ENCODE results near the gene ZNF853. TPM values are rescaled to one million over a fixed set of nuclear protein-coding genes. Genes with fewer than 3 reads are reported as not detected.

The ZNF853 gene
- total and polyA plus RNA-seq, 10 of the 15 experiments (the other 5 are each of a cell fraction or from before 2014, with no cell fraction given) = 0.04 to 0.26 (median 0.05) TPM; not detected in 4

GRCh38 chr7:6636741-6637543, 21.5 kb downstream of the ZNF853 start, which contains the start of gene ZNF316 (continued):
- TF ChIP-seq ZNF687 (IDR thresholded peaks at IDR 0.05) = peak; percentile 85
- TF ChIP-seq ZNF207 (IDR thresholded peaks at IDR 0.05; ENCODE audit: borderline replicate concordance) = 0 out of 2 replicates have a peak, but pooled peaks have one; percentile 44
- TF ChIP-seq YBX1 (IDR thresholded peaks at IDR 0.05) = no peak
- TF ChIP-seq PAX5 (IDR thresholded peaks at IDR 0.05; ENCODE audit: borderline replicate concordance, low read depth, low read length) = peak; percentile 99
- no peak for TF ChIP-seq RCOR1 (conservative IDR thresholded peaks at IDR 0.05; ENCODE audit: low read depth, low read length)
- TF ChIP-seq IRF3 (IDR thresholded peaks at IDR 0.05) = no peak
- no peak for TF ChIP-seq SMAD1 (IDR thresholded peaks at IDR 0.05; ENCODE audit: low read depth, partially characterized antibody)
- TF ChIP-seq PRDM15 (CRISPR knock-in tag; IDR thresholded peaks at IDR 0.05) = no peak
- peak; percentile 86 for TF ChIP-seq POLR2A (IDR thresholded peaks at IDR 0.05; ENCODE audit: low read depth, low read length)
- TF ChIP-seq NR2F1 (conservative IDR thresholded peaks at IDR 0.05) = peak; percentile 87
- no peak for TF ChIP-seq NFYA (IDR thresholded peaks at IDR 0.05; ENCODE audit: borderline replicate concordance, low read depth, low read length)
- no peak for TF ChIP-seq MYB (IDR thresholded peaks at IDR 0.05; ENCODE audit: borderline replicate concordance, low read depth, low read length)
- no peak for TF ChIP-seq CUX1 (IDR thresholded peaks at IDR 0.05; ENCODE audit: insufficient replicate concordance, low read depth, low read length)
